Measurements from ENCODE around the gene PGBD1.

Gene PGBD1, protein sequence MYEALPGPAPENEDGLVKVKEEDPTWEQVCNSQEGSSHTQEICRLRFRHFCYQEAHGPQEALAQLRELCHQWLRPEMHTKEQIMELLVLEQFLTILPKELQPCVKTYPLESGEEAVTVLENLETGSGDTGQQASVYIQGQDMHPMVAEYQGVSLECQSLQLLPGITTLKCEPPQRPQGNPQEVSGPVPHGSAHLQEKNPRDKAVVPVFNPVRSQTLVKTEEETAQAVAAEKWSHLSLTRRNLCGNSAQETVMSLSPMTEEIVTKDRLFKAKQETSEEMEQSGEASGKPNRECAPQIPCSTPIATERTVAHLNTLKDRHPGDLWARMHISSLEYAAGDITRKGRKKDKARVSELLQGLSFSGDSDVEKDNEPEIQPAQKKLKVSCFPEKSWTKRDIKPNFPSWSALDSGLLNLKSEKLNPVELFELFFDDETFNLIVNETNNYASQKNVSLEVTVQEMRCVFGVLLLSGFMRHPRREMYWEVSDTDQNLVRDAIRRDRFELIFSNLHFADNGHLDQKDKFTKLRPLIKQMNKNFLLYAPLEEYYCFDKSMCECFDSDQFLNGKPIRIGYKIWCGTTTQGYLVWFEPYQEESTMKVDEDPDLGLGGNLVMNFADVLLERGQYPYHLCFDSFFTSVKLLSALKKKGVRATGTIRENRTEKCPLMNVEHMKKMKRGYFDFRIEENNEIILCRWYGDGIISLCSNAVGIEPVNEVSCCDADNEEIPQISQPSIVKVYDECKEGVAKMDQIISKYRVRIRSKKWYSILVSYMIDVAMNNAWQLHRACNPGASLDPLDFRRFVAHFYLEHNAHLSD

DNA sequence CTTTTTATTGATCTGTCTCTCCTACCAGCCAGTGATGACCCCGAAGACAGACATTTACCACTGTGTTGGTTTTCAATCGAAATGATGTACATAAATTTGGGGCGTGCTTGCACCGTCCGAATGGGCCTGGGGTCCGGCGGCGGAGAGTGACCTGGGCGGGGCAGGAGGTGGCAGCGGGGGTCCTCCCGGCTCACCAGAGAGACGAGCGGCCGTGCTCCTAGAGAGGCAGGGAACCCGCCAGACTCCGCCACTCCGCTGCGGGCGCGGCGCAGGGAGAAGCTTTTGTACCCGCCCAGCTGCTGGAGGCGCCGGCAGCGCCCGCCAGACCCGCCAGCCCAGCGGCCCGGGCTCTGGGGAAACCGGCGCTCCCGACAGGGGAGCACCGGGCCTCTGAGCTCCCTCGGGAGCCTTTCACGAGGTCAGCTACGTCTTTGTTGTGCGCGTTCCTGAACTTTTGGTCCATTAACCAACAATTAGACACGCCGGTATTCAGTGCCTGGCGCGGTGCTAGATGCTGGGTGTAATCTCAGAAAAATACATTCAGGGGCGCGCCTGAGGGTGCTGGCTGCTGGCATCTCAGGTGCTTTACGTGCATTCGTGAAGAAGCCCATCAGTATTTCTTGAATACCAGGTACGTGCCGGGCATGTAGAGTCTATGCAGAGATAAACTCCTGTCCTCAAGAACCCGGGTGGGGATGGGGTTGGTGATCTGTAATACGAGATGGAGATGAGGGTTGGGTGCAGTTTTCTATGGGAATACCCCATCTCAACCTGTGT is at the start of gene PGBD1:
Gene PGBD1, plus strand, starts transcription at position 285 of the 777 bp plus-strand sequence. CDS start 2,242 bp downstream, outside the sequence.
- peak; percentile 80 for DNase-seq

DNA sequence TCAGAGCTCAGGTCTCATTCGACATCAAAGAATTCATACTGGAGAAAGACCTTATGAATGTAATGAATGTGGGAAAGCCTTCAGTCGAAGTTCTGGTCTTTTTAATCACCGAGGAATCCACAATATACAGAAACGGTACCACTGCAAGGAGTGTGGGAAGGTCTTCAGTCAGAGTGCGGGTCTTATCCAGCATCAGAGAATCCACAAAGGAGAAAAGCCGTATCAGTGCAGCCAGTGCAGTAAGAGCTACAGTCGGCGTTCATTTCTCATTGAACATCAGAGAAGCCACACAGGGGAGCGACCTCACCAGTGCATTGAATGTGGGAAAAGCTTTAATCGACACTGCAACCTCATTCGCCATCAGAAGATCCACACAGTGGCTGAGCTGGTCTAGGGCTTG is 48.6 kb upstream of the PGBD1 start:
- DNase-seq, result no peak

DNA sequence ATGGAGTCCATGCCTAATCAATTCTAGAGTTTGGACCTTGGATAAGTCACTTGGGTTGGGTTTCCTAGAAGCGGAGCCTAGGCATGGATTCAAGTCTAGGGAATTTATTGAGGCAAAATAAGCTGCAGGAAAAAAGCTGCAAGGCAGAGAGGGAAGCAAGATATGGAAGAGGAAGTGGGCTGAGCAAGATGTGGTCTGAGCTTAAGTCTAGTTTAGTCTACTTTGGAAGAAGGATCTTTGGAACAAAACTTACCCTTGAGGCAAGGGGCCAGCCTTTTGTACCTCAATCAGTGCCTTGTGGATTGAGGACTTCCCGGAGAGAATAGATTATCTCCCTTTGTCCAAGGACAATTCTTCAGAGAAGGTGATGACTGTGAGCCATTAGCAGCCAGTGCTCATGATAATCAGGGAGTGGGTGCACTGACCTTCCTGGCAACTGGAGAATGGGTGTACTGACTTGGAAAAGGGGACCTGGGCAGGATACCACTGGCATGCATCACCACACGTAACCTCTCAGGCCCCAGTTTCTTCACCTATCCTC is 45.4 kb upstream of the PGBD1 start:
- no peak for DNase-seq

DNA sequence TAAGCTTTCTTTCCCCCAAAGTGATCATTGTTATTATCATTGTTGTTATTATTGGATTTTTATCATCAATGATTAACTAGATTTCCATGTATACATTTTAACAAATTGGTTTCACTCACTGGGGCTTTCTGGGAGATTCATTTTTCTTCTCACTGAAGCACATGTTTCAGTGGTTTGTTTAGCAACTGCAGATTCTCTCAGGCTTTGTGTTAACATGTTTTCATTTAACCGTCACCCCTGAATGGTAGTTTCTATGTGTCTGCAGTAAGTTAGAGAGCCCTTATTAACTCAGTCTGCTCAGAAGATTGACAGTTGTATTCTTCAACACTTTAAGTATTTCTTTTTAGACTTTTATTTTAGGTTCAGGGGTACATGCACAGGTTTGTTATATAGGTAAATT is 41.7 kb upstream of the PGBD1 start:
- DNase-seq, result no peak

DNA sequence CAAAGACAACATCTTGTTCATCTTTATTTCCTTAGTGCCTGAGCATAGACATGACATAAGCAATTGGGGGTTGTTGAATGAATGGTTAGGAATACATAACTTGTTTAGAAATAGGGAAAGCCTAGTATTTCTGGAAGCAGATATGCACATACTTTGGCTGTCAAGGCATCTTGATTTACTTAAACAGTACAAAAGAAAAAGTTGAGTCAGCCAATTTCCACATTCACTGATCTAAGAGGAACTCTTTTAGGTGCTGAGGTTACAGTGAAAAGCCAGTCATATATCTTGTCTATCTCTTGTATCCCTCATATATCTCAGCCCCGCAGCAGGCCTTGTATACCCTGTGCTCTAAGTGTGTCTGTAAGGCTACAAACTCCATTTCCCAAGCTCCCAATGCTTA is 40.9 kb upstream of the PGBD1 start:
- DNase-seq, result no peak

DNA sequence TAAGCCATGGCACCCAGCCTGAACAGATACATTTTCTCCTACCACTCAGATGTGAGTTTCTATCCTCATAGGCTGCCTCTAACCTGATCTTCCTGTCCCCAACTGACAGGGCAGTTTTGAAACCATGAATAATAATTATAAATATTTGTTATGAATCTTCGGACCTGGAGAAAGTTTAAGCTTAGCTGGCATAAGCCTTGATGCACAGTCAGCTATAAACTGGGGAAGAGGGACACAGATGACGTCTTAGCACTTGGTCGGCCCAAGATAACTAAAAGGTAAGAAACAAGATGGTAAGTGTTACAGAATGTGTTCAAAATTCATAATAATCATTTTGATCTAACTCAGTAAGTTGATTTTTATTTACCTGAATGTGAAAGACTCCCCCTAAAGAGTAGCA is 37.4 kb upstream of the PGBD1 start:
- no peak for DNase-seq

DNA sequence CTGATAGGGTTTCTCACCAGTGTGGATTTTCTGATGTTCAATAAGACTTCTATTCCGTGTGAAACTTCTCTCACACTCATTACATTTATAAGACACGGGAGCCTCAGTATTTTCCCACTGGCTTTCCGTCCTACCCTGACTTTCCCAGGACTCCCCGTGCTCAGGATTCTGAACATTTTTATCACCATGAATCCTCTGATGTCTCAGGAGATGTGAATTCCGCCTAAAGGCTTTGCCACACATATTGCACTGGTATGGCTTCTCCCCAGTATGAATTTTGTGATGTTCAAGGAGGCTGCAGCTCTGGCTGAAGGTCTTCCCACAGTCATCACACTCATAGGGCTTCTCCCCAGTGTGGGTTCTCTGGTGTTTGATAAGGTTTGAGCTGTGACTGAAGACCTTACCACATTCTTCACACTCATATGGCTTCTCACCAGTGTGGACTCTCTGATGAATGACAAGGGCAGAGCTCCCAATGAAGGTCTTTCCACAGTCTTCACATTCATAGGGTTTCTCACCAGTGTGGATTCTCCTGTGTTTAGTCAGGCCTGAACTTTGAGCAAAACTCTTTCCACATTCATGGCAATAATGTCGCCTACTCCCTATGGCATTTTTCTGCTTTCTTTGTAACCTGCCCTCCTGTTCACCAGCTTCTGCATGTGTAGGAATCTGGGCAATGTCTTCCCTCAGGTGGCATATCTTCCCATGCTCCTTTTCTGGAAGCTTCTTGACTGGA is 36.0 kb upstream of the PGBD1 start:
- no peak for DNase-seq

DNA sequence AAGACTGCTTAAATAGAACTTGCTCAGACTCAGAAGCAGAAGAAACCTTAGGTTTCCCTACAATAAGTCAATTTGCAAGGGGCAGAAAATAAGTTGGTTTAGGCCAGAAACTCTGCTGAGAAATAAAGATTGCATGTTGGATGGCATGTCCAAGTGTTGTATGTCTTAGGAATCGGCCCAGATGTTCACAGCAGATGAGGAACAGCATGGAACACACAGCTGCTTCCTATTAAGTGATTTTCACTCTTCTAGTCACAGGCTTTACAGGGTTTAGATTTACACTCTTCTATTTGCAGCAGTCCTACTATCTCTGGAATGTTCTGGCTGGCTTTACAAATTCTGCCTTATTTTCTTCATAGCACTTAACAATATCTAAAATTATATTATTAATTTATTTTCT is 32.5 kb upstream of the PGBD1 start:
- DNase-seq, result no peak

DNA sequence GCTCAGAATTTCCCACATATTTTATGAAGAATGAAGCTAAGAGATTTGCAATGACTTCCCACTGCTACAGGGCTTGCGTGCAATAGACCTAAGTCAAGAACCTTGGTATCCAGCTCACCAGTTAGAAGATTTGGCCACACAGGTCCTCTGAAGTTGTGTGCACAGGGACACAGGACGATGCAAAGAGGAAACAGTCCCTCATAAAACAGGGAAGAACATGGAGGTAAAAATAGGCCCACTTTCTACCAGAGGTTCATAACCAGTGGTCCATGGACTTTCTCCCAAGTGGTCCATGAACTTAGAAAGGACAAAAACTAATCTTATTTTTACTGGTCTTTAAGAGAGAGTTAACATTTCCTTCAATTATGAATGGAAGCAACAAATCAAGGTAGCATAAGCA is 30.6 kb upstream of the PGBD1 start:
- DNase-seq, result no peak

DNA sequence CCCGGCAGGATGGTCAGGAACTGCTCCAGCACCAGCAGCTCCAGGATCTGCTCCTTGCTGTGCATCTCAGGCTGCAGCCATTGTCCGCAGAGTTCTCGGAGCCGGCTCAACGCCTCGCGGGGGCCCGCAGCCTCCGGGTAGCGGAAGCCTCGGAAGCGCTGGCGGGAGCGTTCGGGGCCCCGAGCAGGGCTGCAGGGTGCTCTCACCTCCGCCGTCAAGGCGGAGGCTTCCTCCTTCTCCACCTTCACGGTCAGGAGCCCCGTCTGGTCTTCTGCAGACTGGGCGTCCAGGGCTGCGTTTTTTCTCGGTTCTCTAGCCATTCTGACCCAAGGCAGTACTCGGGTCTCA is 29.7 kb upstream of the PGBD1 start:
- DNase-seq, result no peak

DNA sequence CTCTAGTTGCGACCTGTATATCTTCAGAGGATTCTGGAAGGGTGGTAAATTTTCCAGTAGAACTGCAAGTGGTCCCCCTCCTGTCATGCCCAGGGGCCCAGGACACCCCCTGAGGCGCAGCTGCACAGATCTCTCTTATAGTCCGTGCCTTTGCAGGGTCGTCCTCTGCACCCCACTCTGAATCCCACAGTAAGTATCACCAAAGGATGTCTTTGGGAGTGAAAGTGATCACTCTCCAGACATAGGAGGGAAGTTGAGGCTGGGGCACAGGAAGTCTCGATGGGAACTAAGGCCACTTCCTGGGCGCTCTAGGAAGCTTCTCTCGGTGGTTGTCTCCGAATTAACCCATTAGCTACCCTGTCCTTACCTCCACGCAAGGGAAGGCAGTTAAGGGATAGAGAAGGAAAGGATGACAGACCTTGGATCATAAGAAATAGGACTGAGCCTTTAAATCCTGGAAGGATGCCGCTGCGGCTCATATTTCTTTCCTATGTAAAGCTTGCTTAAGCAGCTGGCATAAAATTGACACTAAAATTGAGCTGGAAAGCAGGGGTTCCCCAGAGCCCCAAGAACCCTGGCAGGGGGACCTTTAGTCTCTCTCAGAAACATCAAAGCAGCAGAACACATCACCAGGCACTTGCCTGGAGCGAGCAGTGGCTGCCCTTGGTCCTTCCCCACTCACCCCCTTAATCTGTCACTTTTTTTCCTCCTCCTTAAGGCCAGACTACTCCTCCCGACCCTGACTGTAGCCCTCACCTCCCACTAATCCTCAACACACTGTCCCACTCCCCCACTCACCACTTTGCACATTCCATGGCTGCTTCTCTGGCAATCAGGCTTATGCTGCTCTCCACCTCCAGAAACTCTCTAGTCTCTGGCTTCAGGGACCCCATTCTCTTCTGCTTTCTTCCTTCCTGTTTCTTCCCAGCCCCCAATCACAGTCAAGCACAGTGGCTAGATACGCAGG is 29.1 kb upstream of the PGBD1 start, which contains the start of gene ZKSCAN4:
Gene ZKSCAN4, minus strand, starts transcription at position 261 of the 967 bp plus-strand sequence. CDS start 289 bp downstream, outside the sequence.
- DNase-seq, result peak; percentile 86

DNA sequence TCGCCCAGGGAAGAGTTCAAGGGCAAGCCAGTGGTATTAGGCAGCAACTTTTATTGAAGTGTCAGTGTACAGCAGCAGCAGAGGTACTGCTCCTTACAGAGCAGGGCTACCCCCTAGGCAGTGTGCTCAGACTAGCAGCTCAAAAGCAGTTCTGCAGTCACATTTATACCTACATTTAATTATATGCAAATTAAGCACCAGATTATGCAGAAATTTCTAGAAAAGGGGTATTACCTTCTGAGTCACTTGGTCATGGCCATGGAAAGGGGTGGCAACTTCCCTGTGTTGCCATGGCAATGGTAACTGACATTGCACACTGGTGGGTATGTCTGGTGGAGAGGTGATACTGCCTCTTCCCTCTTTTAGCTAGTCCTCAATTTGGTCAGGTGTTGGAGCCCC is 27.3 kb upstream of the PGBD1 start:
- no peak for DNase-seq

DNA sequence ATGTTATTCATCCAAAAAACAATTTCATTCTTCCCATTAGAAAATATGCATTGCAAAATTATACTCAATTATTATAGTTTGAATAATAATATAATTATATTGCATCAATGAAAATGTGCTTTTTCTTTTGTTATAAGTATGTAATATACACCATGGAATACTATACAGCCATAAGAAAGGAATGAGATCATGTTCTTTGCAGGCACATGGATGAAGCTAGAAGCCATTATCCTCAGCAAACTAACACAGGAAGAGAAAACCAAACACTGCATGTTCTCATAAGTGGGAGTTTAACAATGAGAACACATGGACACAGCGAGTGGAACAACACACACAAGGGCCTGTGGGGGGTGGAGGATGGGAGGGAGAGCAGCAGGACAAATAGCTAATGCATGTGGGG is 24.3 kb upstream of the PGBD1 start:
- DNase-seq, result no peak

DNA sequence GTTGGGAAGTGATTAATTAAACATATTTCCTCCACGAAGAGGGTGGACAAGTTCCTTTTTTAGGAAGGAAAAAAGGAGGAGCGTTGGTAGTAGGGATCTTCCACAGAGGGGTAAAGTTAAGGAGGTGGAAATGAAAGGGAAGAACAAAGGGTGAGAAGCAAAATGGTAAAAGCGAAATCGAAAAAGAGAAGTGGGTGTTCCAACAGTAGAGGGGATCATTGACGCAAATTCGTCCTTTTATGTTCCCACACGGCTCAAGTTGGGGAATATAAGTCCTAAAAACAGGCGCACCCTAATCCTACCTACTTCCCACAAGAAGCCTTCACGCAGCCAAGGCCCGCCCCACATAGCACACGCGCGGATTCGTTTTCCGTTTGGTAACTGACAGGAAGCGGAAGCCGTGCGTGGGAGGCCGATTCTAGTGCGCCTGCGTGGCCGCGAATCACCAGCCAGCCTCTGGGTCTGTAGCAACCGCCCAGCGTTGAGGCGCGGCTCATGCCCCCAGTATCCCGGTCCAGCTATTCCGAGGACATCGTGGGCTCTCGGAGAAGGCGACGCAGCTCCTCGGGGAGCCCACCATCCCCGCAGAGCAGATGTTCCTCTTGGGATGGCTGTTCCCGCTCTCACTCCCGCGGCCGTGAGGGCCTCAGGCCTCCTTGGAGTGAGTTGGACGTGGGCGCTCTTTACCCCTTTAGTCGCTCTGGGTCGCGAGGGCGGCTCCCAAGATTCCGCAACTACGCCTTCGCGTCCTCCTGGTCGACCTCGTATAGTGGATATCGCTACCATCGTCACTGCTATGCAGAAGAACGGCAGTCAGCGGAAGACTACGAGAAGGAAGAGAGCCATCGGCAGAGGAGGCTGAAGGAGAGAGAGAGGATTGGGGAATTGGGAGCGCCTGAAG is 22.2 kb upstream of the PGBD1 start, which contains the start of gene NKAPL:
Gene NKAPL, plus strand, starts transcription at position 421 of the 901 bp plus-strand sequence. Its CDS starts 75 bp downstream, at position 496.
- no peak for DNase-seq

DNA sequence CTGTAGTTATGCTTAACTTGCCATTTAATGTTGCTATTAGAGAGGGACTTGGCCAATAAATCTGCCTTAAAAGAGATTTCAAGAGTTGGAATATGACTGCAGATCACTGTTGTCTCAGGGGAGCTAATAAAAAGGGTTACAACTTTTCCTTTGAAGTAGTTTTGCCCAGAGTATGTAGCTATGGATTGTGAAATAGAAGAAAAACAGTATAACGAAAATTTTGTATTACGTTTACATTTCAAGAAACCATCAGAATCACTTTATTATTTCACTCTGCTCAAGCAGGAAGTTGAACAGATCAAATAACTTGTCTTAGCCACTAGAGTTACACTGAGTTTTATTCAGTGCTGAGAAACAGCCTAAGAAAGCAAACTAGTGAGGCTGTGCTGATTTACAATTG is 17.4 kb upstream of the PGBD1 start:
- no peak for DNase-seq

DNA sequence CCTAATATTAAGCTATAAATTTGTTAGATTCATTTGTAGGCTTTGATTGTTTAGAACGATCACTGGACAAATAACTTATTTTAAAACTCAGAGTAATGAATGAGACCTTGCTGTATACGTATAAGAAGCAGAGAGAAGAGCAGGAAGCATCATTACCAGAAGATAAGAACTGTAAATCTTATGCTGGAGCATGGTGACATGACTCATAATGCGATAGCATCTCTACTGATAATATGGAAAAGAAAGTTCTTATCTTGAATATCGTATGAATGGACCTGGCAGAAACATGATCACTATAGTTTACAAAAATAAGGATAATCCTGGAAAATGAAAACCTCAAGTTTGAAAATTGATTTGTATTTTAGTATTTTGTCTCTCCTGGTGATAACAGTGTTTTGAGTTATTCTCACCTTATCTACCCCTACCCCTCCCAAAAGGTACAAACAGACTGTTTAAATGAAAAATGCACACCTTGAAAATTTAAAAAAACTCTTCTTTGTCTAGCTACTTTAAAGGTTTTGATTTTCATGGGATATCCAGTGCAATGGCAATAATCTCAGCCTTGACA is 16.5 kb upstream of the PGBD1 start:
- DNase-seq, result no peak

DNA sequence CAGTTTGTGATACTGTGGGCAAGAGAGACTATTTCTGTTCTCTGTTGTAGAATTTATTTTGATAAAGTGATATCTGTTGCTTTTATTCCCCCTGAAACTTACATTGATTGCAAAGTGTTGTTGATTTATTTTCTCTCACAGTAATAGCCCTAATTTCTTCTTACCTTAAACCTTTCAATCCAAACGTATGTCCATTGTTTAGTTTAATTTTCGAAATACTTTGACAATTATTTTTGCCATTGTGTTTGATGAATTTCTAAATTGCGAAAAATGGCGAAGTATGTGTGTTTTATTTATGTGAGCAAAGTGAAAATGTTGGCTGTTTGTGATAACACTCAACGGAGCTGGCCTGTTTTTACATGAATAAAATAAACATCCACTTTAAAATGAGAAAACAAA is 14.8 kb upstream of the PGBD1 start:
- DNase-seq, result no peak

DNA sequence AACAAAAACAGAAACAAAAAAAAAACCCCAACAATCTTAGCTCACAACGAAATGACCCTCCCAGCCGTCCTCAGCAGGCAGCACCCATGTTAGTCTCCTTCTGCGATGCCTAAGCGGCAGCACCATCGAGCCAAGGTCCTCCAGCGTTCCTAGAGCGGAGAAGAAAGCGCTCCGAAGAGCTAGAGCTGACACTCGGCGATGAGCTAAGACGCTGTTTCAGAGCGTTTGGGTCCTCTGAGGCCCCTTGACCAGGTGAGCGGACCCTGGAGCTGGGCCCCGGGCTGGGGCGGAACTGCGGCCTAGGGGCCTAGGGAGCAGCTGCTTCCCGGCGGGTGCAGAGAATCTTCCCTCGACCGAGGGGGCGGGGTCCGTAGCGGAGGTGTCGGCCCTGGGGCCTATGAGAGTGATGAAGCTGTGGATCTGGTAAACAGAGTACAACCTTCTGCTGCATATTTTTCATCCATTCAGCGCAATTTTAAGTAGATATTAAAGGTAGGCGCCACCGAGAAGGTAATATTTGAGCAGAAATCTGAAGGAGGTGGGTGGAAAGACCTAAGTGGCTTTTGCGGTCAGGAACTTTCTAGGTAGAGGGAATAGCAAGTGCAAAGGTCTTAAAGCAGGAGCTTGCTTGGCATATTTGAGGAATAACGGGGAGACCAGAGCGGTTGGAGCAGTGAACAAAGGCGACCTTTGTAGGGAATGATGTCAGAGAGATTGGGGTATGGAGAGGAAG is 14.2 kb upstream of the PGBD1 start, which contains the start of gene ZSCAN26:
Gene ZSCAN26, plus strand, starts transcription at position 182 of the 733 bp plus-strand sequence. CDS start 4,777 bp downstream, outside the sequence.
- peak; percentile 85 for DNase-seq

DNA sequence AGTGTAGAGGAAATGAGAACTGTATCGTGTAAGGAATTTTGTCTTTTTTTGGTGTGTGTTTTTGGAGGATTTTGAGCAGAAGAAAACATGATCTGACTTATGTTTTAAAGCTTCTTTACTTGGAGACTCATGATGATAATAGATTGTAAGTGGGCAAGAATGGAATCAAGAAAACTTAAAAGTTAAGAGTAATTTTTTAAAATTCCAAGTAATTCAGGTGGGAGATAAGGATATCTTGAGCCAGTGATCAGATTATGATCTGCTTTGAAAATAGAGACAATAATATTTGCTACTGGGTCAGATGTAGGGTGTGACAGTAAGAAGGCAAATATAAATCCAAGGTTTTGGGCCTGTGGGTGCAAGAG is 13.7 kb upstream of the PGBD1 start:
- no peak for DNase-seq
